GM18507 (cell line): ENCODE measurements around the gene APOC4.
"Not testable (repeated sequence)": the region's sequence is repeated elsewhere in the genome, so short reads cannot be mapped to it uniquely, and the experiment has no call there.

Source experiments
- DNase-seq: peaks from one replicate; pipeline ENCODE4 v3.0.0; 2011; ENCODE audit warnings: low read depth; ENCODE audit not compliant: insufficient read length; ENCODE audit errors: extremely low spot score
- FAIRE-seq: peaks from 2 replicates; lab custom pipeline; 2011; peaks lifted over from hg19 to GRCh38; lab: Jason Lieb, UNC

The APOC4 gene

GRCh38 chr19:44954649-44955504 is 12.8 kb downstream of the APOC4 start, which contains the start of gene CLPTM1:
Gene CLPTM1 (plus strand): TSS chr19:44955380. CDS start chr19:44955396, 16 bp downstream.
- FAIRE-seq: peak; percentile 91
- DNase-seq: peak; percentile 96

- no peak for FAIRE-seq
- DNase-seq: no peak
These were observed 13.7 kb downstream of the APOC4 start for GRCh38 chr19:44955505-44956439.

- DNase-seq: no peak
- FAIRE-seq: no peak
These were observed 15.5 kb downstream of the APOC4 start for GRCh38 chr19:44957526-44957925.

- FAIRE-seq (no peak), DNase-seq (no peak)
These were observed 16.1 kb downstream of the APOC4 start for GRCh38 chr19:44958090-44958489.

GRCh38 chr19:44959691-44960090 is 17.7 kb downstream of the APOC4 start:
- FAIRE-seq (no peak), DNase-seq (no peak)

- no peak for FAIRE-seq
These were observed 19.1 kb downstream of the APOC4 start for GRCh38 chr19:44960906-44961728.

GRCh38 chr19:44961821-44962220 is 19.8 kb downstream of the APOC4 start:
- DNase-seq (no peak), FAIRE-seq (no peak)

More at GRCh38 chr19:44960906-44961728, 19.1 kb downstream of the APOC4 start:
- no peak for DNase-seq

- FAIRE-seq (no peak), DNase-seq (no peak)
These were observed 26.1 kb downstream of the APOC4 start for GRCh38 chr19:44968118-44968517.

- no peak for FAIRE-seq
- no peak for DNase-seq
These were observed 26.6 kb downstream of the APOC4 start for GRCh38 chr19:44968670-44969069.

- FAIRE-seq (no peak), DNase-seq (no peak)
These were observed 27.4 kb downstream of the APOC4 start for GRCh38 chr19:44969437-44969836.

GRCh38 chr19:44971451-44971850 is 29.4 kb downstream of the APOC4 start:
- not testable (repeated sequence) for DNase-seq, FAIRE-seq

- no peak for DNase-seq
- no peak for FAIRE-seq
These were observed 30.8 kb downstream of the APOC4 start for GRCh38 chr19:44972802-44973201.

- FAIRE-seq (no peak), DNase-seq (no peak)
These were observed 32.1 kb downstream of the APOC4 start for GRCh38 chr19:44973982-44974735.

GRCh38 chr19:44974857-44975256 is 32.8 kb downstream of the APOC4 start:
- DNase-seq (no peak), FAIRE-seq (no peak)

GRCh38 chr19:44975444-44975843 is 33.4 kb downstream of the APOC4 start:
- DNase-seq: no peak
- no peak for FAIRE-seq

GRCh38 chr19:44984005-44984404 is 42.0 kb downstream of the APOC4 start:
- DNase-seq (no peak), FAIRE-seq (no peak)

- DNase-seq: no peak
- FAIRE-seq: no peak
These were observed 43.4 kb downstream of the APOC4 start for GRCh38 chr19:44985445-44985844.

- DNase-seq (no peak), FAIRE-seq (no peak)
These were observed 44.4 kb downstream of the APOC4 start for GRCh38 chr19:44986389-44986788.
